CD4-positive, alpha-beta T cell (primary cell): ENCODE data around the gene GJA8. TPM values are rescaled to one million over a fixed set of nuclear protein-coding genes. Genes with fewer than 3 reads are reported as not detected.
"Not testable (repeated sequence)": the region's sequence is repeated elsewhere in the genome, so short reads cannot be mapped to it uniquely, and the experiment has no call there.

Source experiments
- ATAC-seq: fragments of 200-7000 bp; cut with Tn5 transposase; one replicate; pipeline ENCODE4 v1.10.0; 2022; ENCODE audit warnings: mild to moderate bottlenecking; ENCODE audit not compliant: poor library complexity
- CTCF ChIA-PET: fragments of 350-600 bp; sonication (Branson Sonifier 250); formaldehyde crosslinking; loops from one replicate; lab custom pipeline; 2021; ENCODE audit warnings: antibody characterized with exemption, inconsistent platforms; lab: Charles Lee
- POLR2A ChIA-PET: fragments of 350-600 bp; sonication (Branson Sonifier 250); formaldehyde crosslinking; loops from one replicate; lab custom pipeline; 2021; ENCODE audit warnings: antibody characterized with exemption, inconsistent platforms; lab: Charles Lee
- DNase-seq, 14 experiments: peaks; one replicate each; pipeline ENCODE4 v3.0.0-alpha.2; 2013 to 2020; ENCODE audit warnings: mixed read lengths in 2 of 14
- H3K27ac ChIP-seq, 2 donors: one replicate each; pipeline versions ENCODE4 v1.5.1 to v1.7.0; 2013; ENCODE audit warnings: low read length in 2 of 2, low read depth in 1 of 2, mild to moderate bottlenecking in 1 of 2
- H3K27me3 ChIP-seq, 2 experiments: 1 replicate in 1 of 2; 2 replicates in 1 of 2; pipeline versions ENCODE4 v1.6.1 to v1.7.0; 2013; ENCODE audit warnings: low read length in 2 of 2, control low read depth in 1 of 2, mild to moderate bottlenecking in 1 of 2, moderate library complexity in 1 of 2; ENCODE audit not compliant: insufficient read depth in 2 of 2, control insufficient read depth in 1 of 2
- H3K36me3 ChIP-seq: one replicate; pipeline ENCODE4 v1.6.1; 2013; ENCODE audit warnings: low read length, control low read depth; ENCODE audit not compliant: insufficient read depth
- H3K4me1 ChIP-seq: one replicate; pipeline ENCODE4 v1.6.1; 2013; ENCODE audit warnings: low read length, control low read depth; ENCODE audit not compliant: insufficient read depth
- H3K4me3 ChIP-seq: one replicate; pipeline ENCODE4 v1.5.1; 2013; ENCODE audit warnings: mild to moderate bottlenecking, low read length, moderate library complexity
- H3K9me3 ChIP-seq, 2 experiments: 1 replicate in 1 of 2; 2 replicates in 1 of 2; pipeline versions ENCODE4 v1.6.1 to v1.7.0; 2013; ENCODE audit warnings: low read length in 2 of 2, mild to moderate bottlenecking in 2 of 2, control low read depth in 1 of 2, moderate library complexity in 1 of 2; ENCODE audit not compliant: control insufficient read depth in 1 of 2, insufficient read depth in 1 of 2
- H3K27ac Mint-ChIP-seq: one replicate; pipeline ENCODE4 v1.8.0; 2020; ENCODE audit warnings: mixed read lengths
- H3K27me3 Mint-ChIP-seq: one replicate; pipeline ENCODE4 v1.8.0; 2021; ENCODE audit warnings: mixed read lengths
- H3K36me3 Mint-ChIP-seq: one replicate; pipeline ENCODE4 v1.8.0; 2021; ENCODE audit warnings: low read depth, mixed read lengths
- H3K4me1 Mint-ChIP-seq: one replicate; pipeline ENCODE4 v1.8.0; 2021; ENCODE audit warnings: low read depth, mixed read lengths
- H3K4me3 Mint-ChIP-seq: one replicate; pipeline ENCODE4 v1.8.0; 2020; ENCODE audit warnings: mild to moderate bottlenecking, mixed read lengths
- H3K9me3 Mint-ChIP-seq: one replicate; pipeline ENCODE4 v1.8.0; 2020; ENCODE audit warnings: mixed read lengths
- CTCF ChIP-seq: fragments of 200-600 bp; IDR thresholded peaks from one replicate; pipeline ENCODE4 v1.8.0; 2022; ENCODE audit warnings: antibody characterized with exemption, mild to moderate bottlenecking
- intact Hi-C, 2 experiments: fragments of 100-400 bp; cut with DNase I in 1 of 2; cut with micrococcal nuclease in 1 of 2; formaldehyde crosslinking; loops; one replicate each; pipeline versions ENCODE4 v1.15.1 to v1.9.0; 2023 to 2025; cut with DNase I, micrococcal nuclease
- polyA plus RNA-seq, 2 donors: library from polyadenylated mRNA; unstranded; fragments of 120-200 nt; gene quantifications; one replicate each; pipeline ENCODE4 v1.2.1, GENCODE V29; 2013
- total RNA-seq, 174 experiments: library from RNA in 2 of 174; stranded (reverse) in 2 of 174; gene quantifications; one replicate each; pipeline ENCODE4 v1.2.3 and lab custom pipeline; 2021 to 2026

Gene GJA8
- not detected for total RNA-seq
- polyA plus RNA-seq (2013, experiment 1 of 2): not detected
- not detected for polyA plus RNA-seq (2013, experiment 2 of 2)
- 0 to 0.08 (median 0) reads per million in 172 experiments for total RNA-seq (lab: John Stamatoyannopoulos, UW)

- no peaks in the 10 kb centered on the region for H3K9me3 Mint-ChIP-seq
- TF ChIP-seq CTCF: no peak
- H3K4me1 Mint-ChIP-seq: peaks cover 6% of the 10 kb centered on the region
- ATAC-seq: no peak
- ChIA-PET CTCF (interaction anchor here (5.1 kb wide), 1 partner anchor 10 kb away, joined by 21 read pairs; no protein-coding TSS in a partner anchor), POLR2A (no interaction called here)
- H3K4me3 Mint-ChIP-seq: no peak within 1 kb of the TSS
- DNase-seq: no peak
- Histone ChIP-seq H3K9me3 (no peaks in the 10 kb centered on the region), H3K4me3 (no peak within 1 kb of the TSS), H3K27ac (no peak within 1 kb of the TSS), H3K27me3 (peaks cover 0 to 2% of the 10 kb centered on the region in 2 experiments), H3K4me1 (no peaks in the 10 kb centered on the region), H3K36me3 (no peaks in the 10 kb centered on the region)
- no peaks in the 10 kb centered on the region for H3K36me3 Mint-ChIP-seq
- intact Hi-C loops: no loop called here
- no peaks in the 10 kb centered on the region for H3K27me3 Mint-ChIP-seq
- H3K27ac Mint-ChIP-seq: no peak within 1 kb of the TSS
Observed at GRCh38 chr1:147902253-147902845, at the start of gene GJA8. GJA8 (plus strand) TSS chr1:147902795; CDS start chr1:147907956, 5,161 bp downstream.

GRCh38 chr1:147853391-147853790, 49.2 kb upstream of the GJA8 start:
- H3K4me1 ChIP-seq: no peaks in the 10 kb centered on the region
- ChIA-PET POLR2A (no interaction called here), CTCF (no interaction called here)
- H3K9me3 ChIP-seq: no peaks in the 10 kb centered on the region
- H3K36me3 Mint-ChIP-seq: no peaks in the 10 kb centered on the region
- no peak overlapping the region for H3K4me3 ChIP-seq
- no peak overlapping the region for H3K27ac Mint-ChIP-seq
- H3K4me1 Mint-ChIP-seq: no peaks in the 10 kb centered on the region
- H3K27ac ChIP-seq: no peak overlapping the region
- no peak for TF ChIP-seq CTCF
- DNase-seq: no peak
- no peak overlapping the region for H3K4me3 Mint-ChIP-seq
- no peaks in the 10 kb centered on the region for H3K9me3 Mint-ChIP-seq
- intact Hi-C loops: no loop called here
- no peak for ATAC-seq
- H3K36me3 ChIP-seq: no peaks in the 10 kb centered on the region
- peaks cover 0 to 5% of the 10 kb centered on the region in 2 experiments for H3K27me3 ChIP-seq
- peaks cover 20% of the 10 kb centered on the region for H3K27me3 Mint-ChIP-seq

GRCh38 chr1:147854989-147855388, 47.6 kb upstream of the GJA8 start:
- H3K27ac Mint-ChIP-seq, H3K4me1 Mint-ChIP-seq, H3K36me3 Mint-ChIP-seq, H3K36me3 ChIP-seq, H3K27ac ChIP-seq, CTCF ChIA-PET, H3K4me3 ChIP-seq, H3K9me3 Mint-ChIP-seq, H3K4me1 ChIP-seq, POLR2A ChIA-PET, H3K27me3 ChIP-seq, DNase-seq, intact Hi-C loops, ATAC-seq, H3K9me3 ChIP-seq, H3K4me3 Mint-ChIP-seq: not testable (repeated sequence)
- peaks cover 24% of the 10 kb centered on the region for H3K27me3 Mint-ChIP-seq

- H3K4me3 ChIP-seq, H3K4me3 Mint-ChIP-seq, H3K9me3 ChIP-seq, H3K27me3 ChIP-seq, H3K27ac ChIP-seq, H3K36me3 Mint-ChIP-seq, H3K4me1 Mint-ChIP-seq, H3K4me1 ChIP-seq, H3K36me3 ChIP-seq, DNase-seq, H3K27ac Mint-ChIP-seq, ATAC-seq, intact Hi-C loops, CTCF ChIA-PET, H3K9me3 Mint-ChIP-seq, POLR2A ChIA-PET: not testable (repeated sequence)
- H3K27me3 Mint-ChIP-seq: peaks cover 24% of the 10 kb centered on the region
Observed at GRCh38 chr1:147855996-147856395, 46.6 kb upstream of the GJA8 start.

GRCh38 chr1:147867204-147867603, 35.4 kb upstream of the GJA8 start:
- ATAC-seq, H3K36me3 Mint-ChIP-seq, H3K27me3 ChIP-seq, H3K4me1 Mint-ChIP-seq, intact Hi-C loops, H3K36me3 ChIP-seq, H3K4me3 Mint-ChIP-seq, H3K27ac ChIP-seq, H3K27me3 Mint-ChIP-seq, H3K9me3 ChIP-seq, H3K4me1 ChIP-seq, POLR2A ChIA-PET, H3K9me3 Mint-ChIP-seq, CTCF ChIA-PET, H3K4me3 ChIP-seq, DNase-seq, H3K27ac Mint-ChIP-seq: not testable (repeated sequence)
